GM19238 (cell line): ENCODE results near the gene TTC21B.

Source experiments
- DNase-seq: peaks from one replicate; pipeline ENCODE4 v3.0.0; 2011; ENCODE audit warnings: low spot score; ENCODE audit not compliant: insufficient read length

Gene TTC21B

DNA sequence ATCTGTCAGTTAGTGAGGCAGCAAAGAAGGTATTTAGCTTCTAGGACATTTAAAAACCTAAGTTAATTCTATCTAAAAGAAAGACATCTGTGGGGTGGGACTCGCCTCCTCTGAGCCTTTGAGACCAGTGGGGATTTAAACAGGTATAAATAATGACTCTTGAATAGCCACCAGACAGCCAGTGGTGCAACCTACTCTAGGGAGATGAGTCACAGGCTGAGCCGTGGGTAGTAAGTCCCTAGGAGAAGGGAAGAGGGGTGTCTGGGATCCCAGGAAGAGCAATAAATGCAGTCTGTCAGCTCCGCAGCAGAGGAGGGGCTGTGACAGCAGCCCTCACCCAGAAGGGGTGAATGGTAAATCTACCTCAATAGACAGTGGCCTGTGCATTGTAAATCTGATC, 116.5 kb downstream of the TTC21B start:
- no peak for DNase-seq

DNA sequence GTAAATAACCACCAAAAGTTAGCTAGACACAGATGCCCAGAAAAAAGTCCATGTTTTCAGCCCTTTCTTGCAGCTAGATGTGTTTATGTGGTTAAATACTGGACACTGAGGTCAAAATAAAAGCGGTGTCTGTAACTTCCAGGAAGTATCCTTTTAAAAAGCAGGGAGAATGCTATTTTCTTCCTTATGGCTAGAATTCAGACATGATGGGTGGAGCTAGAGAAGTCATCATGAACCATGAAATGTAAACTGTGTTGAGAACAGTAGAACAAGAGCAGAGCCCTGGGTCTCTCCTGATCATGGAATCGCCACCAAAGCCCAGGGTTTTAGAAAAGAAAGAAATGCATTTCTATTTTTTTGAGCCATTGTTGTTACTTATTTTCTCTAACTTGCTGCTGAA, 118.2 kb downstream of the TTC21B start:
- no peak for DNase-seq

DNA sequence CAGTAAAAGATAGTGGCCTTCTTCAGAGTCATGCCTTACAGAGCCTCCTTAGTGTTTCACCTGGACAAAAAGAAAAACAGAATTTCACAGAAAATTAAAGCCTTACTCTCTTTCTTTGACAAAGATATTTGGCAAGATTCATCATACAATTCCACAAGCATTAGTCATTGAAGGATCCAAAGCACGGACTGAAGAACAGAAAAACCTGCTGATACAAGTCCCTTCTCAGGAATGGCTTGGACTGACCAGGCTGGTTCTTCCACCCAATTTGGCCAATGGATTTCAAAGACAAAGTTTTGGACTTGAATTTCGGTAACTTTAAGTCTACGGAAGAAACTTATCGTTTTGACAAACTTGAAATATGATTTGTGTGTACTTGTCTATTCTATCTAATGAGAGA, 120.4 kb downstream of the TTC21B start:
- no peak for DNase-seq

DNA sequence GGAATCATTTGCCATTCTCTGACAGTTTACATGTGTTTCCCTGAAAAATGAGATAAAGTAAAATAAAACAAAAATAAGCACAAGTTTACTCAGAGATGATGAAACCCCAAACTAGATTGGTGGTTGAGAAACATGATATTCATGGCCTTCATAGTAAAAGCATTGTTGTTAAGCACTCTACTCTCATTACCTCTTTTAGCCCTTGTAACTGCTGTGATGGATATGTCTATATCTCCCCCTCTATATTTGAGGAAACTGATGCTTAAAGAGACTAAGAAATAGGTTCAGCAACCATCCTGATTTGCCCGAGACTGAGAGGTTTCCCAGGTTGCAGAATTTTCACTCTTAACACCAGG, 125.7 kb downstream of the TTC21B start:
- DNase-seq, result no peak

DNA sequence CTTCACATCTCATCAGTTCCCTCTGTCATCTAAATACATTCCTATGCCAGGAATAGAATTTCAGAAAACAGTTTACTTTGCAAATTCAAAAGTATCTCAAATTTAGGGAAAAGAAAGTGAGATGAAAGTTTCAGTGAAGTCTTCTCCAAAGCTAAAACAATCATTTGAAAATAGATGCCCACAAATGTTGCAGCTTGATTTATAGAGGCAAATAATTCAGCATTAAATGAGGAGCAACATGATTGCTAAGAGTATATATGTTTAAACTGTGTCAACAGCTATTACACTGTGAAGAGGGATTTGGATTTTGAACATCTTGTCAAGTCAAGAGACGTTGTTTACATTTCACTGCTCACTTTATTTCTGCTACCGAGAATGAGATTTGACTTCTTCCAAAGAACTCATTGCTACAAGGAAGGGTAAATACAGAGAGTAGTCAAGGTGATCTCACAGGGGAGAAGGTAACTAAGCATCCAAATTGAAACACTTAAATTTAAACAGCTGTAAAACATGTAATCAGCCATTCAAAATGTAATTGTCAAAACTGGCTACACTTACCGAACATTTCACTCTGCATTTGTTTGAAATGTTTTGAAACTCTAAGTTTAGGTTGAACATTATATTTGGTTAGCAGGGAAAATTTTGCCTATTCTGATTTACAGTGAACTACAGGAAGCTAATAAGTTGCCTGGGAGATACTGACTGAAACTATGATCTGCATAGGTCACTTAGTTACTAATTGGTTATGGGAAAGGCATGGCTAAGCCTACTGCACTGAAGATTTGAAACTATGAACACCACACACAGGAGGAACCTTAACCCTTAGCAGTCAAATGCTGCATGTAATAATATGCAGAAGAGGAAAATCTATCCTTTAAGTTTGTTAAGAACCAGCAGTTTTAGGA, 126.3 kb downstream of the TTC21B start:
- no peak for DNase-seq

DNA sequence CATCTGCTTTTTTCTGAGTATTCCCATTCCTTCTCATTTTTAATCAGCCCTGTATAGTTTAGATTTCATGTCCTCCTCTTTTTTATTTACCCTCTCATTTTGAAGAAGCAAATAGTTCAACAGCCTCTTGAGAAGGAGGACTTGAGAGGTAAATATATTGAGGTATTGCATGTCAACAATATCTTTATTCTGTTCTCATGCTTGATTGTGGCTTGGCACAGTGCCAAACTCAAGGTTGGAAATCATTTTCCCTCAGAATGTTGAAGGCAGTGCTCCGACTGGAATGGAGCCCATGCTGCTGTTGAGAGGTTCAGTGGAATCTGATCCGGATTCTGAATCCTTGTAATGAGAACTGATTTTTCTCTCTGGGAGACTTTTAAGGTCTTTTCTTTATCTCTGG, 128.5 kb downstream of the TTC21B start:
- DNase-seq, result no peak
